GM23248 (cell line): Measurements from ENCODE around the gene KCTD20.

Experiments used
- EZH2 ChIP-seq: fragments of 200-600 bp; sonication (generic); IDR thresholded peaks from 2 replicates; pipeline ENCODE4 v1.6.1; 2018; ENCODE audit warnings: antibody characterized with exemption, mild to moderate bottlenecking; ENCODE audit not compliant: insufficient read depth, poor library complexity, severe bottlenecking
- EZH2phosphoT487 ChIP-seq: fragments of 200-600 bp; sonication (generic); IDR thresholded peaks from 2 replicates; pipeline ENCODE4 v1.6.1; 2018; ENCODE audit warnings: antibody characterized with exemption, moderate library complexity, mild to moderate bottlenecking, low read depth; ENCODE audit not compliant: insufficient read depth

GRCh38 chr6:36459501-36459900 is 16.7 kb downstream of the KCTD20 start:
- TF ChIP-seq EZH2 (no peak), EZH2phosphoT487 (no peak)
